Adrenal gland (tissue), 12 donors: ENCODE measurements around the gene PRDM16. TPM values are rescaled to one million over a fixed set of nuclear protein-coding genes. Genes with fewer than 3 reads are reported as not detected.
A peak's percentile ranks its signal among the peaks of the same experiment; 100 is the strongest.

Experiments
- DNase-seq, 7 donors: peaks; one replicate each; pipeline ENCODE4 v3.0.0-alpha.2; 2019 to 2020
- H3K27ac ChIP-seq, 5 donors: fragments of 200-600 bp; sonication (generic) in 4 of 5; 1 replicate in 3 of 5; 2 replicates in 2 of 5; pipeline versions ENCODE4 v1.5.1 to v1.8.0; 2016 to 2020; ENCODE audit warnings: mild to moderate bottlenecking in 1 of 5
- H3K27me3 ChIP-seq: fragments of 200-600 bp; 2 replicates; pipeline ENCODE4 v1.8.0; 2021
- H3K36me3 ChIP-seq, 2 donors: fragments of 200-600 bp; replicated peaks in 1 of 2; 1 replicate in 1 of 2; 2 replicates in 1 of 2; pipeline versions ENCODE4 v1.5.1 to v1.8.0; 2018 to 2022
- H3K4me1 ChIP-seq, 2 donors: fragments of 200-600 bp; replicated peaks in 1 of 2; 1 replicate in 1 of 2; 2 replicates in 1 of 2; pipeline versions ENCODE4 v1.5.1 to v1.8.0; 2018 to 2021
- H3K4me3 ChIP-seq, 4 donors: fragments of 200-600 bp; sonication (generic) in 3 of 4; one replicate each; pipeline ENCODE4 v1.5.1; 2016 to 2018
- H3K9me3 ChIP-seq, 3 donors: fragments of 200-600 bp; sonication (generic) in 1 of 3; replicated peaks in 1 of 3; 1 replicate in 2 of 3; 2 replicates in 1 of 3; pipeline versions ENCODE4 v1.5.1 to v1.8.0; 2016 to 2021
- POLR2A ChIP-seq, 2 donors: fragments of 450-650 bp; IDR thresholded peaks; one replicate each; pipeline ENCODE4 v1.6.1; 2017; ENCODE audit warnings: antibody characterized with exemption in 2 of 2, mild to moderate bottlenecking in 2 of 2, moderate library complexity in 1 of 2
- WGBS, 4 donors: extraction: QIAGEN DNeasy Blood & Tissue Kit in 2 of 4; methylation state at CpG; one replicate each; pipeline versions ENCODE4 v1.1.5 to v1.1.7; 2013 to 2017; 5-methylcytosine and 5-hydroxymethylcytosine counted together
- intact Hi-C, 2 donors: fragments of 100-400 bp; cut with DNase I; formaldehyde crosslinking; loops; one replicate each; pipeline versions ENCODE4 v1.14.1 to v1.15.0; 2022 to 2023
- polyA plus RNA-seq, 3 donors: library from polyadenylated mRNA; stranded (reverse); fragments of 200-250 nt in 2 of 3; fragments of 350-450 nt in 1 of 3; fragmentation: Illumina TruSeq in 1 of 3; extraction: RNeasy Lipid Tissue Mini Kit (QIAGEN cat#74804) in 1 of 3; gene quantifications; one replicate each; pipeline ENCODE4 v1.2.3, GENCODE V29; 2013 to 2014
- total RNA-seq, 9 donors: library from RNA; depleted of rRNA in 4 of 9; stranded (reverse); fragments of >200 nt in 4 of 9; fragments of 120-200 nt in 1 of 9; fragmentation: NEBNext Ultra II Directional in 1 of 9; extraction: Animal tissue kit (Norgen Biotek cat#: 25700) in 1 of 9; gene quantifications; one replicate each; pipeline versions ENCODE4 v1.1.0 to v1.2.4, GENCODE V29; 2013 to 2023
- TF ChIP-seq, protein P1 (sequence below), 6 experiments: fragments of 450-650 bp in 4 of 6; fragments of 200-600 bp in 2 of 6; sonication (generic) in 1 of 6; IDR thresholded peaks; 1 replicate in 5 of 6; 2 replicates in 1 of 6; pipeline versions ENCODE4 v1.5.1 to v1.8.0; 2016 to 2021; ENCODE audit warnings: antibody characterized with exemption in 6 of 6, mild to moderate bottlenecking in 2 of 6, moderate library complexity in 1 of 6
- donor health status: healthy with polysubstance abuse.
- donor health status: Bipolar disorder and iron deficiency.
- donor health status: DM: yes; HTN: yes; CAD: no.
- donor health status: DM: no; HTN: no; CAD: no.
- donor health status: DM: no; HTN: no; CAD: no.
- donor health status: DM: yes; HTN: yes; CAD: no.

Gene PRDM16
- total and polyA plus RNA-seq, 12 donors, result 0.04 to 2.8 (median 0.61) TPM; not detected in 1

DNA sequence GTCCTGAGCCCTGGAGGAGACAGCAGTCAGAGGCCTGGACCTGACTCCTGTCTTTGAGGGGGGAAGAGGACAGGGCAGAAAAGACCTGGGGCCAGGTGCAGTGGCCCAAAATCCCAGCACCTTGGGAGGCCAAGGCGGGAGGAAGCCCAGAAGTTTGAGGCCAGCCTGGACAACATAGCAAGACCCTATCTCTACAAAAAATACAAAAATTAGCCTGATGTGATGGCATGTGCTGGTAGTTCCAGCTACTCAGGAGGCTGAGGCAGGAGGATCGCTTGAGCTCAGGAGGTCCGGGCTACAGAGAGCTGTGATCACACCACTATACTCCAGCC is 280.9 kb downstream of the PRDM16 start:
- 91 to 100% (median 95%) methylated on average over 3 of the region's 3 CpGs for WGBS, 4 donors

DNA sequence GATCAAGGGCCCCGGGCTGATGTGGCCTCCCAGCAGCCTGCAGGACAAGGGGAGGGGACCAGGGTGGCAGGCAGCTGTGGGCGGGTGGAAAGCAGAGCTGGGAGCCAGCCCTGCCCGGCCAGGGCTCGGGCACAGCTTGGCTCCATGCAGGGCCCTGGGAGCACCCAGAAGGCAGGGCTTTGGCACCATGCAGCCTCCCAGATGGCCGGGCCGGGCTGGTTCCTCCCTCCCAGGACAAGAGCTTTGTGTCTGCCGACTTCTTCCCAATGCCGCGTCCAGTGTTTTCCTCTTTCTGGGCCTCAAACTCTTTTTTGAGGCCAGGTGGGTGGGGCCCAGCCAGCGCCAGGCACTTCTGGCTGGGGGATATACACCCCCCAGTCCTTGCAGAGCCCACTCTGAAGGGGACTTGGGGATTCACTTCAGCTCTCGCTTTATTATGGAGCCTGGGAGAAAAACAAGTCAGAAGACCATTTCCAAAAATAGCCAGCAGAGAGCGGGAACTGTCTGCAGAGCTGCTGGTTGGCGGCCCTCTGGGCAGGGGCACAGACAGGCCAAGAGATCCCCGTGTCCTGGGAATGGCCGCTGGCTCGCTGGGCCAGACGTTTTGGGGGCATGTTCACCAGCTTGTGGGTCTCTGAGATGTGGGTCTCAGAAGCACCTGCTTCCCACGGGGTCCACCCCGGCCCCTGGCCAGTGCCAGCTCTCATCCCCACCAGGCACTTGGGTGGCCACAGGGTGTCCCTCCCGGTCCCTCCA is 281.7 kb downstream of the PRDM16 start:
- WGBS, 4 donors, result 47 to 59% (median 53%) methylated on average over 4 to 20 of the region's 20 CpGs
- peak overlapping the region in 2 of 5 donors; percentile 22 to 52 for H3K27ac ChIP-seq
- H3K27me3 ChIP-seq, result no peaks in the 10 kb centered on the region
- H3K4me3 ChIP-seq, result no peak overlapping the region
- no peaks in the 10 kb centered on the region for H3K36me3 ChIP-seq
- peak in 1 of 7 donors; percentile 58 for DNase-seq
- intact Hi-C loops, result no loop called here
- no peak for TF ChIP-seq POLR2A (IDR thresholded peaks at IDR 0.05)
- TF ChIP-seq, protein P1, sequence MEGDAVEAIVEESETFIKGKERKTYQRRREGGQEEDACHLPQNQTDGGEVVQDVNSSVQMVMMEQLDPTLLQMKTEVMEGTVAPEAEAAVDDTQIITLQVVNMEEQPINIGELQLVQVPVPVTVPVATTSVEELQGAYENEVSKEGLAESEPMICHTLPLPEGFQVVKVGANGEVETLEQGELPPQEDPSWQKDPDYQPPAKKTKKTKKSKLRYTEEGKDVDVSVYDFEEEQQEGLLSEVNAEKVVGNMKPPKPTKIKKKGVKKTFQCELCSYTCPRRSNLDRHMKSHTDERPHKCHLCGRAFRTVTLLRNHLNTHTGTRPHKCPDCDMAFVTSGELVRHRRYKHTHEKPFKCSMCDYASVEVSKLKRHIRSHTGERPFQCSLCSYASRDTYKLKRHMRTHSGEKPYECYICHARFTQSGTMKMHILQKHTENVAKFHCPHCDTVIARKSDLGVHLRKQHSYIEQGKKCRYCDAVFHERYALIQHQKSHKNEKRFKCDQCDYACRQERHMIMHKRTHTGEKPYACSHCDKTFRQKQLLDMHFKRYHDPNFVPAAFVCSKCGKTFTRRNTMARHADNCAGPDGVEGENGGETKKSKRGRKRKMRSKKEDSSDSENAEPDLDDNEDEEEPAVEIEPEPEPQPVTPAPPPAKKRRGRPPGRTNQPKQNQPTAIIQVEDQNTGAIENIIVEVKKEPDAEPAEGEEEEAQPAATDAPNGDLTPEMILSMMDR (IDR thresholded peaks at IDR 0.05), result peak in 1 of 6 experiments; percentile 16
- H3K4me1 ChIP-seq, result peaks cover 0 to 23% of the 10 kb centered on the region in 2 donors
- no peaks in the 10 kb centered on the region for H3K9me3 ChIP-seq

More for the DNA sequence above, 280.9 kb downstream of the PRDM16 start:
- Histone ChIP-seq H3K36me3 (no peaks in the 10 kb centered on the region), H3K27me3 (no peaks in the 10 kb centered on the region), H3K27ac (no peak overlapping the region), H3K4me3 (no peak overlapping the region), H3K9me3 (no peaks in the 10 kb centered on the region), H3K4me1 (peaks cover 0 to 23% of the 10 kb centered on the region in 2 donors)
- TF ChIP-seq POLR2A (IDR thresholded peaks at IDR 0.05), result no peak
- TF ChIP-seq, protein P1 (IDR thresholded peaks at IDR 0.05), result no peak
- intact Hi-C loops, result no loop called here
- no peak for DNase-seq

DNA sequence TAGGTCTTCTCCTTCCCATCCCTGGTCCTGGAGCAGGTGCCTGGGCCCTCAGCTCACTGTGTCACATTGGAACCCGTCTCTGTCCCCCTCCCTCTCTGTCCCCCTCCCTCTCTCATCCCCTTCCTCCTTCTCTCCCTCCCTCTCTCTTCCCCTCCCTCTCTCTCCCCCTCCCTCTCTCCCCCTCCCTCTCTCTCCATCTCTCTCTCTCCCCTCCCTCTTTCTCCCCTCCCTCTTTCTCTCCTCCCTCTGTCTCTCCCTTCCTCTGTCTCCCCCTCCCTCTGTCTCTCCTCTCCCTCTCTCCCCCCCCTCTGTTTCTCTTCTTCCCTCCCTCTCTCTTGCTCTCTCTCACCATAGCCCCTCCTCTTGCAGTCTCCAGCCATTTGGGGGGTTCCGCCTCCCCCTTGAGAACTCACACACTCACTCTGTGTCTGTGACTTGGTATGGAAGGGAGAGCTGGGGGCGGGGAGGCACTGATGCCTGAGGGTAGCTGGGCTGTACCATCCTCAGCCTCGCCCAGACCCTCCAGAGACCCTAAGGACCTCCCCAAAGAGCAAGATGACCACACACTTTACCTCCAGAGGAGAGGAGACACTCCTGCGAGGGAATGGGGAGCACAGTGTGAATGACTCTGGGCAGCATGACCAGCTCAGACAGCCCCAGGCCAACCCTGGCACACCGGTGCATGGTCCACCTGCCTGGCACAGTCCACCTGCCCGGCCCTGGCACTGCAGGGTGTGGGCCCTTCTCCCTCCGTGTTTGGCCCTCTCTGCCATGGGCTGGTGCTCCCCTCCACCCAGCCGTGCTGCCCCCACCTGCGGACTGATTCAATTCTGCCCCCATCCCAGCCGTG is 282.7 kb downstream of the PRDM16 start:
- Histone ChIP-seq H3K27me3 (no peaks in the 10 kb centered on the region), H3K36me3 (no peaks in the 10 kb centered on the region), H3K9me3 (no peaks in the 10 kb centered on the region), H3K4me3 (no peak overlapping the region), H3K4me1 (peaks cover 0 to 23% of the 10 kb centered on the region in 2 donors), H3K27ac (peak overlapping the region in 4 of 5 donors; percentile 21 to 82 (median 69))
- WGBS, 4 donors, result 51 to 84% (median 59%) methylated on average over 4 to 11 of the region's 11 CpGs
- intact Hi-C loops, result no loop called here
- TF ChIP-seq, protein P1 (IDR thresholded peaks at IDR 0.05), result no peak
- no peak for TF ChIP-seq POLR2A (IDR thresholded peaks at IDR 0.05)
- no peak for DNase-seq

- Histone ChIP-seq H3K4me3 (no peak overlapping the region), H3K4me1 (peaks cover 0 to 23% of the 10 kb centered on the region in 2 donors), H3K27me3 (no peaks in the 10 kb centered on the region), H3K9me3 (no peaks in the 10 kb centered on the region), H3K36me3 (no peaks in the 10 kb centered on the region), H3K27ac (peak overlapping the region in 4 of 5 donors; percentile 21 to 82 (median 69))
- TF ChIP-seq POLR2A (IDR thresholded peaks at IDR 0.05), result peak in 1 of 2 donors; percentile 47
- TF ChIP-seq, protein P1 (IDR thresholded peaks at IDR 0.05), result no peak
- DNase-seq, result peak; percentile 36 to 93 (median 63)
- 5 to 24% (median 13%) methylated on average over 28 to 30 of the region's 30 CpGs for WGBS, 4 donors
- intact Hi-C loops, result no loop called here
Observed at GRCh38 chr1:3352299-3352951, 283.4 kb downstream of the PRDM16 start.
